Hindlimb muscle (tissue), 1 donor: ENCODE measurements around the gene ZNF835. TPM values are rescaled to one million over a fixed set of nuclear protein-coding genes. Genes with fewer than 3 reads are reported as not detected.
"Not testable (repeated sequence)": the region's sequence is repeated elsewhere in the genome, so short reads cannot be mapped to it uniquely, and the experiment has no call there.

Experiments used
- DNase-seq: peaks from one replicate; pipeline ENCODE4 v3.0.0-alpha.2; 2013
- polyA plus RNA-seq: library from polyadenylated mRNA; unstranded; fragments of 120-200 nt; gene quantifications from one replicate; pipeline ENCODE4 v1.2.1, GENCODE V29; 2013; ENCODE audit not compliant: insufficient read length

Gene ZNF835
- 3.3 TPM for polyA plus RNA-seq

- peak; percentile 94 for DNase-seq
Observed at GRCh38 chr19:56671613-56671994, at the start of gene ZNF835. TSS of gene ZNF835 (minus strand) at chr19:56671757. CDS start at chr19:56665198, 6,559 bp downstream.

DNA sequence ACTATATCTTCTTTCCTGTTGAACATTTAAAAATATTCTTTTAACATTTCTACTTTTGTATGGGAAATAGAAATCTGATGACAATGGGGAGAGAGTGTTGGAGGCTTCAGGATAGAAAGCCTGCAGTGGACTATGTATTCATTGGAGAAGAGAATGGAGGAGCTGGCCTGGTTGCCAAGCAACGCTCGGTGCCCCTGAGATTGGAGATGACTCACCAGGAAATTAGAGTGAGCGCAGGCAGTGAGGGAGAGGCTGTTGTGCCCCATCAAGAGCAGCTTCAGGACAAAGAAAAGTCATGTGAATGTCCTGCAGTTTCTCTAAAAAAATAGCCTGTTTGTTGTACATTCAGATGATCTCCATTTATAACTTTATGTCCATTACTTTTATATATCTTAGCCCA is 48.7 kb upstream of the ZNF835 start:
- DNase-seq: no peak

DNA sequence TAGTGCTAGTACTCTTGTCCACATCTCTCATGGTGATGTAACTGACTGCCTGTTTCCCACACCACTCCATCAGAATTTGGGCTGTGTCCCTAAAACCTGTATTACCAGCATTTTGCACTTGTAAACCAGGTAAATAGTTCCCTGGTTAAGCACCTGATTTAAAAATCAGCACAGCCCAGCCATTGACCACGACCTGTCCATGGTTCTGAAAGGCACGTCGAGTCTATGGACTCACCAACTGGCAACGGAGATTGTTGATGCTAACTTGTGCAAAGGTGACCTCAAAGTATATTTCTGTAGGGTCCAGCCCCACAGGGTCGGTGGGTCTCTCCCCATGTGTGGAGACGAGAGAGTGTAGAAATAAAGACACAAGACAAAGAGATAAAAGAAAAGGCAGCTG is 46.7 kb upstream of the ZNF835 start:
- no peak for DNase-seq

DNA sequence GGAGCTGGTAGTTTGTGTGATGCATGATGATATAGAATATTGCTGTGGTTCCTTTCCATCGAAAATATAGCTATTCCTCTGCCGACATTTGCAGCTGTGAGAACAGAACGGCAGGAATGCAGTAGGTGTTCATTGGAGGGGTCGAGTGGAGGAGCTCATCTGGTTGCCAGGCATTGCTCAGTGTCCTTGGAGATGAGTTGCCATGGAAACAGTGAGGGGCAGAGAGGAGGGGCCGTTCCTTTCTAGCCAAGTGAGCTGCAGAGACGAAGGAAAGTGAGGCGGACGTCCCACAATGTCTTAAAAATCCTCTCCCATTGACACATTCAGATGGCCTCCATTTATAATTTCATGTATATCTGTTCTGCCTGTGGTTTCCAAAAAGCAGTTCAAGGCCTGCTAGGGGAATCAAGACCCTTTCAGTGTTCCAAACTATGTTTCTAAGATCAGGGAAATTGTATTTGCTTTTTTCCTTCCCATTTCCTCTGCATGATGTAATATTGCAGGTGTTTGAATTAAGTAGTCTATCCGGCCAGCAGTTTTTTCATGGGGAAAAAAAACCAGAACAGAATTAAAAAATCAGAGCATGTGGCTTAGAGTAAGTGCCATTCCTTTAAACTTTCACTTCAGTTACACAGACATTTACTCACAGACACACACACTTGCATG is 41.2 kb upstream of the ZNF835 start:
- DNase-seq: no peak

DNA sequence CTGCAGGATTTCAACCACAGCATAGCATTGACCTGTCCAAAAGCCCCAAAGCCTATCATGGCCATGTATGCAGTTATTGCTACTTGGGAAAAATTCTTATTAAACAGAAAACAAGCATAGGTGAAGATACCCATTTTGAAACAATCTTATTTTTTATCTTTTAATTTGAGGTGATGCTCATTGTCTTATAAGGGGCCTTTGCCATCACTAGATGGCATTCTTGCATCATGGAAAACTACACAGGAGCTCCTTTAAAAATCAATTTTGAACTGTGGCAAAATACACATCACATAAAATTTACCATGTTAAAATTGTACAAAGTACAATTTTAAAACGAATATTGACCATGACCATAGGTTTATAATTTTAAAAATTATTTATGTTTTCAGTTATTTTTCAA is 38.9 kb upstream of the ZNF835 start:
- no peak for DNase-seq

GRCh38 chr19:56707821-56708220 is 36.3 kb upstream of the ZNF835 start:
- DNase-seq: no peak

GRCh38 chr19:56705939-56706338 is 34.4 kb upstream of the ZNF835 start:
- DNase-seq: no peak

- no peak for DNase-seq
Observed at GRCh38 chr19:56701895-56702294, 30.3 kb upstream of the ZNF835 start.

- no peak for DNase-seq
Observed at GRCh38 chr19:56699552-56699951, 28.0 kb upstream of the ZNF835 start.

DNA sequence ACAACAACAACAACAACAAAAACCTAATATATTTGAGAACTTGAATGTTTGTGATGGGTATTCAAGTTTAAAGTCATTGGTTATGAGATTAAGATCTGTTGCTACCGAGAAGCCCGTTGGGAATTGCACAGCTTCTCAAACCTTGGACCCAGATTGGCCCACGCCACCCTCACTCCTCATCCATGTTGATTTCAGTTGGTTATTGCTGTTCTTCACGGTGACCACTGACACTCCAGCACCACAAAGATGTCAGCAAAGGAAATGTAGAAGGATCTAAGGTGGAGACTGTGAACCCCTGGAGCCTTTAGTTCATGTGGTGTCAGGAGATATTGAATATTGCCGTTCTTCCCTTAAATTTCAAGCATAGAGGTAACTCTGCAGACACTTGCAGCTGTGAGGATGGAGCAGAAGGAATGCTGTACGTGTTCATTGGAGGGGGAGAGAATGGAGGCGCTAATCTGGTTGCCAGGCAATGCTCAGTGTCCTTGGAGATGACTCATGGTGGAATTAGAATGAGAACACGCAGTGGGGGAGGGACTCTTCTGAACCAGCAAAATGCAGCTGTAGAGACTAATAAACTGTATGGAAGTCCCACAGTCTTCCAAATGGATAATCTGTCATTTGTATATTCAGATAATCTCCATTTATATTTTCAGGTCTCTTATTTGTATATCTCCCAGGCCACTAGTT is 20.8 kb upstream of the ZNF835 start:
- no peak for DNase-seq

- no peak for DNase-seq
Observed at GRCh38 chr19:56690670-56691069, 19.1 kb upstream of the ZNF835 start.

- no peak for DNase-seq
Observed at GRCh38 chr19:56689198-56689597, 17.6 kb upstream of the ZNF835 start.

DNA sequence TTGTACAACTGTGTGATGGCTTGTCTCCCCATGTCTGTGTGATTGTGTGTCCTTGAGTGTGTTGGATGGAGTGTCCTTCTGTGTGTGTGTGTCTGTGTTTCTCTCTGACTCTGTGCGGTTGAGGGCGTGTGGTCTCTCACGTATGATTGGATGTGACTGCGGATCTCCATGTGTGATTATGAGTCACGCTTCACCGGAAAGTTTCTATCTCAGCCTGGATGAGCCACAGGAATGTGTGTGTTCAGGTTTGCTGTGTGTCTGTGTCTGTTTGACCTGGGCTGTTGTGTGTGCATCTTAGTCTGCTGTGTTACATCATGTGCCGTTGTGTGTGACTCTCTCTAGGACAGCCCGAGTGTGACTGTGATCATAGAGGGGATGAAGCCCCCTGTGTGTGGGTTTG is 15.5 kb upstream of the ZNF835 start:
- no peak for DNase-seq

DNA sequence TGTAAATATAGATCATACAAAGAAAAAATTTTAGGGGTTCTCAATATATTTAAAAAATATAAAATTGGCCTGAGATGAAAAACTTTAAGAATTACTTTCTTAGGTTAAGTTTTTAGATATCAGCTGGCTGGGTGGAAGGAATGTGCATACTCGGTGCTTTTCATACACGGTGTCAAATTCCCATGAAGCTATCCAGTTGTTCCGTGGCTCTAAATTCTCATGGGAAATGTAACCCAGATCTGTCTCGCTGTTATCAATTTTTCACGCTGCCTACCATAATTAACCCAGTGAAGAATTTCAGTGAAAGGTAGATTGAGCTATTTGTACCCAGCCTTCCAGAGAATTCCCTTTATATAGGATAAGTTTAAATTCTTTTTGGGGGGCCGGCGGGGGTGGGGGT is 11.6 kb upstream of the ZNF835 start:
- DNase-seq: no peak

GRCh38 chr19:56681702-56682101 is 10.1 kb upstream of the ZNF835 start:
- DNase-seq: no peak

GRCh38 chr19:56678205-56678604 is 6.6 kb upstream of the ZNF835 start:
- no peak for DNase-seq

DNA sequence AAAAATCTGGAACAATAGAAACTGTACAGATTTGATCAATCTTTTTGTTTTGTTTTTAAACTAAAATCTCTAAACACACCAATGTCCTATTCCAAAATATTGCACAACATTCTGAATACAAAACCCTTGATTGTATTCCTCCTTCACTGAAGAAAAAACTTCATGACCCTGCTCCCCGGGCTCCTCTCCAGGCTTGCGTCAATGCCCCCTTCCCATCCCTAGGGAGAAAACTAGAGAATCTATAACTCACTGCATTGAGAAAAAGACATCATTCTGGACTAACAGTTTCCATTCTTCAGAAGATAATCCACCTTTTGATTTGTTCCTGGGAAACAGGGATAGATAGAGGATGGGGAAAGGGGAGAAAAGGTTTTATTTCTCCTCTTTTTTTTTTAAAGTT is 1.1 kb upstream of the ZNF835 start:
- not testable (repeated sequence) for DNase-seq

- no peak for DNase-seq
Observed at GRCh38 chr19:56670961-56671612, 470 bp downstream of the ZNF835 start.

GRCh38 chr19:56670401-56670960 is 1.1 kb downstream of the ZNF835 start:
- no peak for DNase-seq

DNA sequence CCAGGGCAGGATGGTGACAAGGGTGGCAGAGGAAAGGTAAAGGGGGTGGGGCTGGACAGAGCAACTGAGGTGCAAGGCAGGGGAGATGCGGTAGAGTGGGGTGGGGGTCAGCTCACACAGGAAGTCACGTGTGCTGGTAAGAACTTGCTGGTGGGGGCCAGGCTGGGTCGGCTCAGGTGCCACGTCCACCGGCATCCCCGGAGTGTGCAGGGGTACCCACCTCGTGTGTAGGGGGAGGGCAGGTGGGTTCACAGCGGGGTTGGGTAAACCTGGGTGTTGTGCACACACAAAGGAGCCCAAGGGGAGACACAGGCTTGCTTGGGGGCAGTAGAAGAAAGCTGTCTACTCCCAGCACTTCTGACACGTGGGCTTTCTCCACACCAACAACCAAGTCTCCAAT is 2.9 kb downstream of the ZNF835 start:
- no peak for DNase-seq

- DNase-seq: no peak
Observed at GRCh38 chr19:56667311-56667870, 4.2 kb downstream of the ZNF835 start.

DNA sequence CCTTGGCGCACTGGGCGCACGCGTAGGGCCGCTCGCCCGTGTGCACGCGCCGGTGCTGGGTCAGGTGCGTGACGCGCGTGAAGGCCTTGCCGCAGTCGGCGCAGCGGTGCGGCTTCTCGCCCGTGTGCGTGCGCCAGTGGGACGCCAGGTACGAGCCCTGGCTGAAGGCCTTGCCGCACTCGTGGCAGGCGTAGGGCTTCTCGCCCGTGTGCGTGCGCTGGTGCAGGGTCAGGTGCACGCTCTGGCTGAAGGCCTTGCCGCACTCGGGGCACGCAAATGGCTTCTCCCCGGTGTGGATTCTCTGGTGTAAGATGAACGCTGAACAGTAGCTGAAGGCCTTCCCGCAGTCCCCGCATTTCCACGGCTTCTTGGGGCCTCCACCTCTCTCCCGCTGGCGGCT is 7.0 kb downstream of the ZNF835 start:
- no peak for DNase-seq

- DNase-seq: no peak
Observed at GRCh38 chr19:56663931-56664500, 7.5 kb downstream of the ZNF835 start.
